Mesendoderm (in vitro differentiated cells): ENCODE results near the gene SLC35B4.

Experiments used
- DNase-seq: peaks from one replicate; pipeline ENCODE4 v3.0.0; 2013
- H2AK5ac ChIP-seq: 2 replicates; pipeline ENCODE4 v1.6.1; 2013; ENCODE audit warnings: low read length, inconsistent platforms
- H2BK120ac ChIP-seq: 2 replicates; pipeline ENCODE4 v1.6.1; 2013; ENCODE audit warnings: low read depth, mild to moderate bottlenecking, low read length, moderate library complexity, mixed read lengths
- H2BK15ac ChIP-seq: replicated peaks from 2 replicates; pipeline ENCODE4 v1.6.1; 2013; ENCODE audit warnings: low read depth, mild to moderate bottlenecking, moderate library complexity
- H2BK5ac ChIP-seq: 2 replicates; pipeline ENCODE4 v1.6.1; 2013; ENCODE audit warnings: low read length, inconsistent platforms
- H3K18ac ChIP-seq: 2 replicates; pipeline ENCODE4 v1.6.1; 2013; ENCODE audit warnings: mild to moderate bottlenecking, low read length, mixed read lengths
- H3K23ac ChIP-seq: one replicate; pipeline ENCODE4 v1.6.1; 2013; ENCODE audit warnings: low read length
- H3K27ac ChIP-seq: 2 replicates; pipeline ENCODE4 v1.5.1; 2013; ENCODE audit warnings: low read depth, mild to moderate bottlenecking, inconsistent platforms, low read length, moderate library complexity
- H3K27me3 ChIP-seq: 2 replicates; pipeline ENCODE4 v1.6.1; 2013; ENCODE audit warnings: low read length, control low read depth, mild to moderate bottlenecking, inconsistent platforms; ENCODE audit not compliant: insufficient read depth, poor library complexity
- H3K36me3 ChIP-seq: 2 replicates; pipeline ENCODE4 v1.6.1; 2013; ENCODE audit warnings: low read length, inconsistent platforms; ENCODE audit not compliant: control insufficient read depth, insufficient read depth
- H3K4ac ChIP-seq: one replicate; pipeline ENCODE4 v1.6.1; 2013; ENCODE audit warnings: low read depth, mild to moderate bottlenecking, low read length, moderate library complexity
- H3K4me1 ChIP-seq: 2 replicates; pipeline ENCODE4 v1.6.1; 2013; ENCODE audit warnings: low read depth, low read length, inconsistent platforms; ENCODE audit not compliant: control insufficient read depth
- H3K4me2 ChIP-seq: 2 replicates; pipeline ENCODE4 v1.6.1; 2013; ENCODE audit warnings: low read length
- H3K4me3 ChIP-seq: 2 replicates; pipeline ENCODE4 v1.5.1; 2013; ENCODE audit warnings: mild to moderate bottlenecking, low read length
- H3K56ac ChIP-seq: one replicate; pipeline ENCODE4 v1.6.1; 2013; ENCODE audit warnings: low read length
- H3K79me1 ChIP-seq: 2 replicates; pipeline ENCODE4 v1.6.1; 2013; ENCODE audit warnings: low read length, inconsistent platforms
- H3K79me2 ChIP-seq: 2 replicates; pipeline ENCODE4 v1.6.1; 2013; ENCODE audit warnings: mild to moderate bottlenecking, low read length; ENCODE audit not compliant: control insufficient read depth, insufficient read depth
- H3K9ac ChIP-seq: 2 replicates; pipeline ENCODE4 v1.6.1; 2013; ENCODE audit warnings: low read length, inconsistent platforms
- H4K5ac ChIP-seq: one replicate; pipeline ENCODE4 v1.6.1; 2013; ENCODE audit warnings: low read length
- H4K8ac ChIP-seq: one replicate; pipeline ENCODE4 v1.6.1; 2013; ENCODE audit warnings: low read depth, mild to moderate bottlenecking, control low read depth, low read length, moderate library complexity
- WGBS: extraction: QIAGEN DNeasy Blood & Tissue Kit; methylation state at CpG from one replicate; pipeline ENCODE4 v1.1.7; 2013; ENCODE audit warnings: low lambda C conversion rate, missing lambda C conversion rate; ENCODE audit not compliant: insufficient coverage; ENCODE audit errors: extremely low coverage; 5-methylcytosine and 5-hydroxymethylcytosine counted together

The SLC35B4 gene

DNA sequence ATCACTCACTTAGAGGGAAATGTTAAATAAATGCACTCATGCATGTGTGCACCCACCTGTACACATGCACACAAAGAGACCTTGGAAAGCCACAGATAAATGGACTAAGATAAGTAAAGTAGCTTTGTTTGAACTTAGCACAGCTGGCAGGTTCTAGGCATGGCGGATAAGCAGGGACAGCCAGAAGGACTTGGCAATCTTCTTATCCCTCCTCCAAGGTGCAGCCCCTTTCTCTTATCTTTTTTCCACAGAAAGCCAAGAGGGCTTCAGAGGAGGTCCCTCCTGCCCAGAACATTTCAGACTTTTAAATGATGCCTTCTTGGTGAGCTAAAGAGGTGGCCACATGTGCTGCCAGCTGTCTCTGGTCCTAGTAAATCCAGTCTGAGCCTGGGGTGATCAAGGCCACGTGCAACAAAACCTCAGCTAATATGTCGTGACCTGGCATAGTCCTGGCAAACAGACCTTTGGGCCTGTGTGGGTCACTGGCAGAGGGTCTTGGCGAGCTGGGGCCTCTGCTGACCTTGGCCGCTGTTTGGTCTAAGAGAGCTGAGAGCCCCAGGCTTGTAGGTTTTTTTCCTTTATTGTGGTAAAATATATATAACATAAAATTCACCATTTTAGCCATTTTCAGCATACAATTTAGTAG is 43.2 kb upstream of the SLC35B4 start:
- Histone ChIP-seq H3K56ac (no peak overlapping the region), H3K4ac (no peak overlapping the region), H3K79me2 (no peaks in the 10 kb centered on the region), H3K23ac (no peak overlapping the region), H3K36me3 (no peaks in the 10 kb centered on the region), H3K27ac (no peak overlapping the region), H3K27me3 (no peaks in the 10 kb centered on the region), H2BK15ac (no peak overlapping the region), H3K9ac (no peak overlapping the region), H4K5ac (no peak overlapping the region), H2BK5ac (no peak overlapping the region), H2AK5ac (no peak overlapping the region), H3K4me1 (no peaks in the 10 kb centered on the region), H3K4me3 (no peak overlapping the region), H3K18ac (no peak overlapping the region), H3K79me1 (no peaks in the 10 kb centered on the region), H3K4me2 (no peak overlapping the region), H2BK120ac (no peak overlapping the region), H4K8ac (no peak overlapping the region)
- no CpG with 5 or more reads among the region's 5 CpGs for WGBS
- no peak for DNase-seq

DNA sequence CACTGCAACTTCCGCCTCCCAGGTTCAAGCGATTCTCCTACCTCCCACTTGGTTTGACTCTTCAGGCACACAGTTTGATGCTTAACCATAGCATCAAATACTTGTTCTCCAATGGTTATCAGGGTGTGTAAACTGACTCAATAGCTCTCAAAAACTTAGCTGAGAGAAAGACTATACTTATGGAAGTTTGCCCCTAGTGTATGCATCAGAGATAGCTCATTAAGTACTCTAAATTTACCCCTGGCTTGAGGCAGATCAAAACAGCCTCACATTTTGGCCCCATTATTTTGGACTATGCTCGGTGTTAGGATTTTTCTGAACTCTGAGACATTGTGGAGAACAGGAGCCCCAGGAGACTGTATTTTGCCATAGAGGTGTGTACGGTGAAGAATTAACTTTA is 40.8 kb upstream of the SLC35B4 start:
- H3K79me2 ChIP-seq = no peaks in the 10 kb centered on the region
- no peak overlapping the region for H3K18ac ChIP-seq
- no peaks in the 10 kb centered on the region for H3K4me1 ChIP-seq
- H2BK15ac ChIP-seq = no peak overlapping the region
- H2BK120ac ChIP-seq = no peak overlapping the region
- no peak overlapping the region for H3K4me3 ChIP-seq
- no peak overlapping the region for H2AK5ac ChIP-seq
- no peak overlapping the region for H3K23ac ChIP-seq
- no peaks in the 10 kb centered on the region for H3K36me3 ChIP-seq
- no CpG with 5 or more reads among the region's 4 CpGs for whole genome bisulfite sequencing
- H3K4me2 ChIP-seq = no peak overlapping the region
- no peaks in the 10 kb centered on the region for H3K27me3 ChIP-seq
- no peak overlapping the region for H3K27ac ChIP-seq
- H3K9ac ChIP-seq = no peak overlapping the region
- DNase-seq = no peak
- no peak overlapping the region for H4K8ac ChIP-seq
- no peak overlapping the region for H3K4ac ChIP-seq
- no peak overlapping the region for H4K5ac ChIP-seq
- H3K79me1 ChIP-seq = no peaks in the 10 kb centered on the region
- no peak overlapping the region for H3K56ac ChIP-seq
- H2BK5ac ChIP-seq = no peak overlapping the region

DNA sequence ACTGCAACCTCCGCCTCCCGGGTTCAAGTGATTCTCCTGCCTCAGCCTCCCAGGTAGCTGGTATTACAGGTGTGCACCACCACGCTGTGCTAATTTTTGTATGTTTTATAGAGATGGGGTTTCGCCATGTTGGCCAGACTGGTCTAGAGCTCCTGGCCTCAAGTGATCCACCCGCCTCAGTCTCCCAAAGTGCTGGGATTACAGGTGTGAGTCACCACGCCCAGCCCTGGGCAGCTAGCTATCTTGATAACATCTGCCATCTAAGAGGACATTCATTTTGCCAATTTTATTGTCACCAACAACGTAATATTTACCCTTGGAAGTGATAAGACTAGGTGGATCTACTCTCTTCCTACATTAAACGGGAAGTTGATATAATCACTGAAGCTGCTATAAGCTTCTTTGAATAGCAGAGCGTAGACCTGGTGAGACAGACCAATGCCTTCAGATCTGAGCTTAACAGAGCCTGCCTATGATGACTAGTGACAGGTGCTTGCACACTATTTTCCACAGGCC is 39.7 kb upstream of the SLC35B4 start:
- Histone ChIP-seq H2BK15ac (no peak overlapping the region), H4K5ac (no peak overlapping the region), H3K23ac (no peak overlapping the region), H3K56ac (no peak overlapping the region), H2BK5ac (no peak overlapping the region), H3K4me2 (no peak overlapping the region), H3K18ac (no peak overlapping the region), H3K27ac (no peak overlapping the region), H2BK120ac (no peak overlapping the region), H3K79me1 (no peaks in the 10 kb centered on the region), H2AK5ac (no peak overlapping the region), H3K36me3 (no peaks in the 10 kb centered on the region), H3K4me1 (no peaks in the 10 kb centered on the region), H3K9ac (no peak overlapping the region), H3K4ac (no peak overlapping the region), H3K4me3 (no peak overlapping the region), H3K79me2 (no peaks in the 10 kb centered on the region), H3K27me3 (no peaks in the 10 kb centered on the region), H4K8ac (no peak overlapping the region)
- DNase-seq = no peak
- no CpG with 5 or more reads among the region's 9 CpGs for WGBS

DNA sequence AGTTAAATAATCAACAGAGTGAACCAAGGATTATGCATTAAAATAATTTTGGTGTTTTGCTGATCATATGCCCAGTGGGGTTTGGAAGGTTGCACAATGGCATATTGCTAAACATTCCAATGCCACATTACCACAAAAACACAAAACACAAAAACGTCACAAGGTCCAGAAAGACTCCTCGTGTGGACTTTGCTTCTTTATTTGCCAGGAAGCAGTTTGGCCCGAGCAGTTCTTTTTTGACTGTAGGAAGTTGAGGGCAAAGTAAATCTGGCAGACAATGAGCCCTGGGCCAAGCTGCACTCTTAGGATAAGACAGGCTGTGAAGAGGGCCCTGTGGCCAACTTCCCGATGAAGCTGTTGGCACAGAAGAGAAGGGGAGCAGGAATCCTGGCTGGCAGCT is 39.2 kb upstream of the SLC35B4 start:
- no peak overlapping the region for H3K9ac ChIP-seq
- no peak overlapping the region for H4K8ac ChIP-seq
- no peak overlapping the region for H3K56ac ChIP-seq
- H3K79me1 ChIP-seq = no peaks in the 10 kb centered on the region
- H3K4me3 ChIP-seq = no peak overlapping the region
- H3K27me3 ChIP-seq = no peaks in the 10 kb centered on the region
- no peak overlapping the region for H2BK5ac ChIP-seq
- H3K27ac ChIP-seq = no peak overlapping the region
- H3K79me2 ChIP-seq = no peaks in the 10 kb centered on the region
- no peak overlapping the region for H2BK120ac ChIP-seq
- WGBS = no CpG with 5 or more reads among the region's 4 CpGs
- H3K18ac ChIP-seq = no peak overlapping the region
- H4K5ac ChIP-seq = no peak overlapping the region
- H2BK15ac ChIP-seq = no peak overlapping the region
- H2AK5ac ChIP-seq = no peak overlapping the region
- no peak for DNase-seq
- H3K23ac ChIP-seq = no peak overlapping the region
- H3K4ac ChIP-seq = no peak overlapping the region
- H3K4me1 ChIP-seq = no peaks in the 10 kb centered on the region
- H3K36me3 ChIP-seq = no peaks in the 10 kb centered on the region
- no peak overlapping the region for H3K4me2 ChIP-seq

DNA sequence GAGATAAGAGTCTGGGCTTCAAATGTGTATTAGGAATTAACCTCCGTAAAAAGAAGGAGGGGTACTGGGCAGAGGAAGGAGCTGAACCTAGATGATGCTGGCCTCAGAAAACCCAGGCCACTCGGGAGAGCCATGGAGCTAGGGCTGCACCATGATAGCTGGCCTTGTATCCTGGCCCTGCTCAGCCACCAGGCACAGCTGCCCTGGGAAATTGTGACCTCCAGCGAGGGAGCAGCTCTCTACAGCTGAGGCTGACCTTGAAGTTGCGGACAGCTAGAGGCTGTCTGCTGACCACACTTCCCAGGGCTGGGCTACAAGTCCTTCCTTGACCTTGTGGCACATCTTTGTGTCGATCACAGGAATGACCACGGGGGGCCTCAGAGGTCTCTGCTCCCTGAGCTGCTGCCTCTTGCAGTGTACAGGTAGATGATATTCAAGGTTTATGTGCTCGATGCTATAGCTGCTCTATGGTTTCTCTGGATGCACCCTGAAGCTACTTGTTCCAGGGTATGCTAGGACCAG is 38.3 kb upstream of the SLC35B4 start:
- H3K9ac ChIP-seq = no peak overlapping the region
- WGBS = no CpG with 5 or more reads among the region's 7 CpGs
- no peak overlapping the region for H2AK5ac ChIP-seq
- H2BK5ac ChIP-seq = no peak overlapping the region
- H3K4me2 ChIP-seq = no peak overlapping the region
- peak; percentile 16 for DNase-seq
- no peaks in the 10 kb centered on the region for H3K36me3 ChIP-seq
- no peak overlapping the region for H3K18ac ChIP-seq
- H3K79me2 ChIP-seq = no peaks in the 10 kb centered on the region
- H3K79me1 ChIP-seq = no peaks in the 10 kb centered on the region
- no peak overlapping the region for H3K4me3 ChIP-seq
- H2BK120ac ChIP-seq = no peak overlapping the region
- H3K27ac ChIP-seq = no peak overlapping the region
- H4K5ac ChIP-seq = no peak overlapping the region
- no peaks in the 10 kb centered on the region for H3K27me3 ChIP-seq
- H3K23ac ChIP-seq = no peak overlapping the region
- no peak overlapping the region for H3K4ac ChIP-seq
- H4K8ac ChIP-seq = no peak overlapping the region
- no peak overlapping the region for H3K56ac ChIP-seq
- H2BK15ac ChIP-seq = no peak overlapping the region
- no peaks in the 10 kb centered on the region for H3K4me1 ChIP-seq

GRCh38 chr7:134353411-134353810 is 36.7 kb upstream of the SLC35B4 start:
- Histone ChIP-seq H4K8ac (no peak overlapping the region), H3K4me1 (no peaks in the 10 kb centered on the region), H3K36me3 (no peaks in the 10 kb centered on the region), H3K79me2 (no peaks in the 10 kb centered on the region), H3K23ac (no peak overlapping the region), H3K27ac (no peak overlapping the region), H3K18ac (no peak overlapping the region), H4K5ac (no peak overlapping the region), H3K4ac (no peak overlapping the region), H2BK15ac (no peak overlapping the region), H2BK120ac (no peak overlapping the region), H3K4me2 (no peak overlapping the region), H3K4me3 (no peak overlapping the region), H3K56ac (no peak overlapping the region), H2BK5ac (no peak overlapping the region), H3K27me3 (no peaks in the 10 kb centered on the region), H3K9ac (no peak overlapping the region), H2AK5ac (no peak overlapping the region), H3K79me1 (no peaks in the 10 kb centered on the region)
- WGBS = no CpG with 5 or more reads among the region's 4 CpGs
- DNase-seq = no peak
